SK-N-SH (cell line): Measurements from ENCODE around the gene SLC12A9.

Experiments
- JUND ChIP-seq: IDR thresholded peaks from 2 replicates; pipeline ENCODE4 v1.4.0; 2012
- MEF2A ChIP-seq: IDR thresholded peaks from 2 replicates; pipeline ENCODE4 v1.4.0; 2012; ENCODE audit warnings: low read depth, borderline replicate concordance
- POLR2AphosphoS5 ChIP-seq: IDR thresholded peaks from 2 replicates; pipeline ENCODE4 v1.6.1; 2012; ENCODE audit warnings: low read depth, low read length
- RAD21 ChIP-seq: IDR thresholded peaks from 2 replicates; pipeline ENCODE4 v1.6.1; 2012; ENCODE audit warnings: mild to moderate bottlenecking, low read length
- RXRA ChIP-seq: IDR thresholded peaks from 2 replicates; pipeline ENCODE4 v1.4.0; 2012; ENCODE audit warnings: low read depth, mild to moderate bottlenecking, borderline replicate concordance
- TF ChIP-seq, protein P1 (sequence below): fragments of 200-600 bp; sonication (generic); IDR thresholded peaks from 2 replicates; pipeline ENCODE4 v1.6.1; 2017; ENCODE audit warnings: antibody characterized with exemption, mild to moderate bottlenecking, moderate library complexity

DNA sequence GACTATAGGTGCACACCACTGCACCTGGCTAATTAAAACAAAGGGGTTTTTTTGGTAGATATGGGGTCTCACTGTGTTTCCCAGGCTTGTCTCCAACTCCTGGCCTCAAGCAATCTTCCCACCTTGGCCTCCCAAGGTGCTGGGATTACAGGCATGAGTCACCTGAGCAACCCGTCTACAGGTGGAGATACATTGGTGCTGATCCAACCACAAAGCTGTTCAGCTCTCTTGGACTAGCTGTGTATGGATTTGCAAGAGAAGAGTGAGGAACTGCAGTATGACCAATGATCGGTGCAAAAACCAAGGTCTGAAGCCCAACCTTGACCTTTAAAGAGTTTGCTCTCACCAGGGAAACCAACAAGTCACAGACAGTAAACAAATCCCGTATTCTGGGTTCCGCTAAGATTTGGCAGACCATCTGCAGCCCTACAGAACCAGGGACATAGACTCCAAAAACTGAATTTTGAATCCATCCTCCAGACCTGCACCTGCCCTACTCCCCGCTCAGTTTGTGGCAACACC lies 44.1 kb upstream of the SLC12A9 start:
- no peak for TF ChIP-seq POLR2AphosphoS5
- no peak for TF ChIP-seq MEF2A
- TF ChIP-seq, protein P1, sequence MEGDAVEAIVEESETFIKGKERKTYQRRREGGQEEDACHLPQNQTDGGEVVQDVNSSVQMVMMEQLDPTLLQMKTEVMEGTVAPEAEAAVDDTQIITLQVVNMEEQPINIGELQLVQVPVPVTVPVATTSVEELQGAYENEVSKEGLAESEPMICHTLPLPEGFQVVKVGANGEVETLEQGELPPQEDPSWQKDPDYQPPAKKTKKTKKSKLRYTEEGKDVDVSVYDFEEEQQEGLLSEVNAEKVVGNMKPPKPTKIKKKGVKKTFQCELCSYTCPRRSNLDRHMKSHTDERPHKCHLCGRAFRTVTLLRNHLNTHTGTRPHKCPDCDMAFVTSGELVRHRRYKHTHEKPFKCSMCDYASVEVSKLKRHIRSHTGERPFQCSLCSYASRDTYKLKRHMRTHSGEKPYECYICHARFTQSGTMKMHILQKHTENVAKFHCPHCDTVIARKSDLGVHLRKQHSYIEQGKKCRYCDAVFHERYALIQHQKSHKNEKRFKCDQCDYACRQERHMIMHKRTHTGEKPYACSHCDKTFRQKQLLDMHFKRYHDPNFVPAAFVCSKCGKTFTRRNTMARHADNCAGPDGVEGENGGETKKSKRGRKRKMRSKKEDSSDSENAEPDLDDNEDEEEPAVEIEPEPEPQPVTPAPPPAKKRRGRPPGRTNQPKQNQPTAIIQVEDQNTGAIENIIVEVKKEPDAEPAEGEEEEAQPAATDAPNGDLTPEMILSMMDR, result no peak
- no peak for TF ChIP-seq RXRA
- TF ChIP-seq JUND, result no peak
- no peak for TF ChIP-seq RAD21
